Limb (tissue), 2 donors: ENCODE results near the gene DRICH1.
"Not testable (repeated sequence)": the region's sequence is repeated elsewhere in the genome, so short reads cannot be mapped to it uniquely, and the experiment has no call there.

Experiments used
- DNase-seq, 2 donors: peaks; one replicate each; pipeline ENCODE4 v3.0.0-alpha.2; 2016; ENCODE audit errors: extremely low spot score in 2 of 2

DRICH1 gene

DNA sequence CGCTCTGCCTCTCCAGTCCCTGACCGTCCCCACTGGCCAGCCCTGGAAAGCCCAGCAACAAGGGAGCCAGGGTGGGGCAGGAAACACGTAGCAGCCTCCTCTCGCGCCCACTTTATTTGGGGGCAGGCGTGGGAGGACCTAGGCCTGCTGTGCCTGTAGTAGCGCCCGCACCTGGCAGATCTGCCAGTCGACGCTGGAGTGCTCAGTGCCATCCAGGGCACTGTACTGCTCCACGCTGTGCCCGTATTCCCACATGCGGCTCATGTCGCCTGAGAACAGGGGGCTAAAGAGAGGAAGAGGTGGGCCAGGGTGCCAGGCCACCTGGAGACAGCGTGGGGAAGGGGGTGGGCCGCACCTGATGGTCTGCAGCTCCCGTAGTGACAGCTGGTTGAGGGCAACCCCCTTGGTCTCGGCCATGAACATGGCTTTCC is 17.0 kb upstream of the DRICH1 start:
- no peak for DNase-seq

DNA sequence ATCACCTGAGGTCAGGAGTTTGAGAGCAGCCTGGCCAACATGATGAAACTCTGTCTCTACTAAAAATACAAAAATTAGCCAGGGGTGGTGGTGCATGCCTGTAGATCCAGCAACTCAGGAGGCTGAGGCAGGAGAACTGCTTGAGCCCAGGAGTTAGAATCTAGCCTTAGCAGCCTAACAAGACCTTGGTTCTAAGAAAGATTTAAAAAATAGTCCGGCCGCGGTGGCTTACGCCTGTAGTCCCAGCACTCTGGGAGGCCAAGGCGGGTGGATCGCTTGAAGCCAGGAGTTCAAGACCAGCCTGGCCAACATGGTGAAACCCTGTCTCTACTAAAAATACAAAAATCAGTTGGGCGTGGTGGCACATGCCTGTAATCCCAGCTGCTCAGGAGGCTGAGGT is 14.4 kb upstream of the DRICH1 start:
- DNase-seq, result not testable (repeated sequence)

DNA sequence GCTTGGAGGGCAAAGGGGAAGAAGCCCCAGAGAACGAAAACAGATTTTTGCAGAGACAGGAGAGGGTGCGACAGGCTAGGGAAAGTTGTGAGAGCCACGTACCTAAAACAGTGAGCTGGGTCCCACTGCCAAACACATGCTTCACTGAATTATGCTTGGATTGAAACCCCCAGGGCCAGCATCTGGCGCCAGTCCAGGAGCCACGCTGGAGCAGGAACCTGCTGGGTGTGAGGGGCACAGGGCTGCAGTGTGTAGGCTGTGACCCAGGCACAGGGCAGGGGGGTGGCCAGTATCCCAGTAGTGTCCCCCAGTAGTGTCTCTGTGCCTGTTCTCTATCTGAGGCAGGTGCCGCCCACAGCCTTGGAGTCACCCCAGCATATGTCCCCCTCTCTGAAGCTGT is 8.1 kb upstream of the DRICH1 start:
- not testable (repeated sequence) for DNase-seq

DNA sequence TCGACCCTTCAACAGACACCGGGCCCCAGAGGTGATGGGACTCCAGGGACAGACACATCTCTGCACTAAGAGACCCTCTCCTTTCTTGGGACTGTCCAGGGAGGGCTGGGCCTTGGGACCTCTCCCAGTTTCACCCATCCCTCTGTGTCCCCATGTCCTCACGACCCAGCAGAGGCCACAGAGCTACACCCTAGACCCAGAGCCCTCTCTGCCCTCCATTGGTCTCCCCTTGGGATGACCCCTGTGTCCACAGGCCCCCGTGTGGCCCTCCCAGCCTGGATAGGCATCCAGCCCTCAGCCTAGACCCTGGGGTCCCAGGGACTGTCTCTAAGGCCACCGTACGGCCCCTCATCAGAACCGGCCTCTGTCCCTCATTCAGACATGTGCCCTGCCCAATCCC is 7.5 kb upstream of the DRICH1 start:
- no peak for DNase-seq

DNA sequence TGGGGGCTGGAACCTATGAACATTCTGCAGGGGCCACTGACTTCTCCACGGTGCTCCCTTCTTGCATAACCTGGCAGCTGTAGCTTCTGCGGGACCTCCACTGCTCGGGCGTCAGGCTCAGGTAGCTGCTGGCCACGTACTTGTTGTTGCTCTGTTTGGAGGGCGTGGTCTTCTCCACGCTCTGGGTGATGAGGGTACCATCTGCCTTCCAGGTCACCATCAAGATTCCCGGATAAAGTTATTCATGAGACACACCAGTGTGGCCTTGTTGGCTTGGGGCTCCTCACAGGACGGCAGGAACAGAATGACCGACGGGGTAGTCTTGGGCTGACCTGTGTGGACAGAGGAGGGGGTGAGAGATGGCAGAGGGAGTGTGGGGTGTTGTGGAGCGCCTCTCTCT is 6.5 kb upstream of the DRICH1 start:
- no peak for DNase-seq

DNA sequence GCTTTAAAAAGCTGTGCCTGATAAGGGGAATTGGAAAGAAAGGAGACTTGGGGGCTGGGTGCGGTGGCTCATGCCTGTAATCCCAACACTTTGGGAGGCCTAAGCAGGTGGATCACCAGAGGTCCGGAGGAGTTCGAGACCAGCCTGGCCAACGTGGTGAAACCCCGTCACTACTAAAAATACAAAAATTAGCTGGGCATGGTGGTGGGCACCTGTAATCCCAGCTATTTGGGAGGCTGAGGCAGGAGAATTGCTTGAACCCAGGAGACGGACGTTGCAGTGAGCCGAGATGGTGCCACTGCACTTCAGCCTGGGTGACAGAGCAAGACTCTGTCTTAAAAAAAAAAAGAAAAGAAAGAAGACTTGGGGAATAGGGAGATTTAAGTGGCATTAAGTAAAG is 3.2 kb upstream of the DRICH1 start:
- DNase-seq, result not testable (repeated sequence)

DNA sequence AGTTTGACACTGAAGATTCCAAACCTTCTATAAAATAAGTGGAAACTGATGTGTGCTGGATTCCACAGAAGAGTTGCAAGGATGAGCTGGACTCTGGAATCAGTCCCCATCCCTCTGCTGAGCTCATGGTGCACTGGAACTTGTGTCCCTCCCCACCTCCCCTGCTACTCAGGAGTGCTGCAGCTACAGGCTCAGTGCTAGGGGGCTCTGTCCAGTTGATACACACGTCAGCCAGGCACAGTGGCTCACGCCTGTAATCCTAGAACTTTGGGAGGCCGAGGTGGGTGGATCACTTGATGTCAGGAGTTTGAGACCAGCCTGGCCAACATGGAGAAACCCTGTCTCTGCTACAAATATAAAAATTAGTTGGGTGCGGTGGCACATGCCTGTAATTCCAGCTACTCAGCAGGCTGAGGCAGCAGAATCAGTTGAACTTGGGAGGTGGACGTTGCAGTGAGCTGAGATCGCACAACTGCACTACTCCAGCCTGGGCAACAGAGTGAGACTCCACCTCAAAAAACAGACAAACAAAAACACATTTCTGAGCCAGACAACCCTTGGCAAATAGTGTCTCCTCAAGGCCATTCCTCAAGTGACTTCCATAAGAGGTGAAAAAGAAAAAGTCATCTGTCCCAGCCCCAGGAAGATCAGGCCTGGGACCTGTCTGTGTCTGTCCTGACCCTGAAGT is 3.9 kb downstream of the DRICH1 start:
- DNase-seq, result not testable (repeated sequence)

DNA sequence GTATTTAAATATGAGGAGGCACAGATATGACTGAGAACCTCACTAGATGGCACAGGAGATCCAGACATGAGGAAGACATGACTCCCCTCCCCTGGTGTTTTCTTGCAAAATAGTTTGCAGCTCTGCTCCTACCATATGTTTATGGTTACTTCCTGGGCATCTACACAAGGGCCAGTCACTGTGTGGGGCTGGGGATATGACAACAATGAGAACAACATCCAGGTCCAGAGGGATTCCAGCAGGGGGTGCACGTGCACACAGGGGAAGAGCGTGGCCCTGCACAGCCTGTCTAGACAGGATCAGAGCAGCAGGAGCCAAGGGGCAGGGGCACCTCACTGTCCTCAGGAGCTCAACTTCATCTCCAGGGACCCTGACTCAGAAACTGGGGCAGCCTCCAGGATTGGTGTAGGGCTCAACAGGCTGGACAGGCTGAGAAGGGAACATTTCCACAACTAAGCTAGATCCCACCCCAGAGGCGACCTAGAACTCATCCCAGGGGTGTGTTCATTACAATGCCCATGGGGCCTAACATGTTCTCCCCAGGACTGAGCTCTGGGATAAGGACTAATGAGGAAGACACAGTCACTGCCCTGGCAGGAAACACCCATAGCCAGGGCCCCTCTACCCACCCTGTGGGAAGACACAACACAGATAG is 4.6 kb downstream of the DRICH1 start:
- DNase-seq, result not testable (repeated sequence)

DNA sequence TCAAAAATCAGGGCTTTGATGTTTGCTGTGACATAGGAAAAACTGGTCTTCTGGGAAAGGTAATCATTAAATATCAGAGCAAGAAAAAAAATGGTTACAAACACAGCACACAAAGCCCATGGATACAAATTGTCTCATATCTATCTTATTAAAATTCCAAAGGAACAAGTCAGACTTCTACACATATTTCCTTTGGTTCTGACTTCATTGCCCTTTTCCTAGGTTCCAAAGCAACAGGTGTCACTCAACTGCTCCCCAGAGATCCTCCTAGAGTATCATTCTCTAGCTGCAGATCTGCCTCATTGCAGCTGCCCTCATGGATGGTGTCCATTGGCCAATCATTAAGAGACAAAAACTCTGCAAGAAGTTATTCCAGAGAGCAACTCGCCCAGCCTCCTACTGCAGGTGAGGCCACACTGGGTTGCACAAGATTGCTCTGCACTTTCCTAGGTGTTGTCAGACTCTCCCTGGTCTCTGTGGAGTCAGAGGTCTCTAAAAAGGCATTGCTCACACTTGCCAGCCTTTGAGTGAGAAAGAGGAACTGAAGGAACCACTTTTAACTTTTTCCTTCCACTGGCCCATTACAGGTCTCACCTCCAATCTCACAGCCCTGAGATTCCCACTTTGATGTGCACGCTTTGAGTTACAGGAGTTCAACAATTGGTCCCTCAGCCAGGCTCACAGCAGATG is 5.7 kb downstream of the DRICH1 start:
- DNase-seq, result no peak

DNA sequence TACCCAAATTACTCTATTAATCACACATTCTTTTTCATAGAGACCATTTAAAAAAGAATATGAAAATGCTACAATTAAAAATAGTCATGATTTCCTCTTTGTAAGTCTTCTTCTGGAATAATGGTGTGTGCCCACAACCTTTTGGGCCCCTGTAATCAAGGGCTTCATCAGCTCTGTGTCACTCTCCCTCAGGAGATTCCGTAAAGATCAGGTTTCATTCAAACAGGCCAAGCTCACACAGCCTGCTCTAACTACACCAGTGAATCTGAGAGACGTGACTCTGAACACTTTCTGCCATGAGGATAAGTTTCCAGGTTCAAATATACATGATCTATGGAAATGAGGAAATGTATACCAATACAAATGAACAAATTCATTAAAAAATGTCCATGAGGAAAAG is 9.5 kb downstream of the DRICH1 start:
- no peak for DNase-seq

DNA sequence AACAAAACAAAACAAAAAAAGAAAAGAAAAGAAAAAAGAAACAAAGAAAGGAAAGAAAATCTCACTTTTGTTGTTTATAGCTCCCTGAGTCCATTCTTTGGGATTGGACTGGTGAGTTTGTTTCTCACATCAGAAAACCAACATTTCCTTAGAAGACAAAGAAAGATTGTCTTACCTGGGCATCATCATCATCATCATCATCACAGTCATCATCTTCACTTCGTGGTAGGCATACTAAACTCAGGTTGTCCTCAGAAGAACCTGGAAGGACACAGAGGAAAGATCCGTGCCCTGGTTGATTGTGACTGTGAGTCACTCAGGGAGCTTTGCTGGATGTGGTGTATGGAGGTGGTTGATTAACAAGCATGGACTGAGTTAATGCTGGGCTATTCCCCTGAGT is 10.2 kb downstream of the DRICH1 start:
- DNase-seq, result not testable (repeated sequence)

DNA sequence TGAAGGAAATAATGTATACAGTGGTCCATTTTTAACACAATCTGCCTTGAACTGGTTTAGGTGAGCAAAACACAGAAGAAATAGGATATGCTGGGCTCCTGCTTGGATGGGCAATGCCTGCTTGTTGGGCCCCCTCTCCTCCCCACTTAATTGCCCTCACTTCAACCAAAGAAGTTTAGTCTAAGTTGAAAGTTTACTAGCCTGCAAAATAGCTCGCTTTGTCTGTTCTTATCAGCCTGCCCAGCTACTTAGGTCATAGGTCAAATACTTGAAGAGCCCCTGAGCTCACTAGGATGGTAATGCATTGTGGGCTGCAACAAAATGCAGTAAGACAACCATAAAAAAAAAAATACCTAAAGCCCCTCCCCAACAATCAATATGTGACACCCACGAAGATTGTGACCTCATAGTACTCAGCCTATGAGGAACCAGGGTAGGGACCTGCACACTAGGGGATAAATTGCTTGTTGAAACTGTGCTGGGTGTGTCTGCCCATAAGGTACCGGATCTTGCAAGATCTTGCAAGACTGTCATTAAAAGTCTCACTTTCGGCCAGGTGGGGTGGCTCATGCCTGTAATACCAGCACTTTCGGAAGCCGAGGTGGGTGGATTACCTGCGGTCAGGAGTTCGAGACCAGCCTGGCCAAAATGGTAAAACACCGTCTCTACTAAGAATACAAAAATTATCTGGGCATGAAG is 10.9 kb downstream of the DRICH1 start:
- no peak for DNase-seq

DNA sequence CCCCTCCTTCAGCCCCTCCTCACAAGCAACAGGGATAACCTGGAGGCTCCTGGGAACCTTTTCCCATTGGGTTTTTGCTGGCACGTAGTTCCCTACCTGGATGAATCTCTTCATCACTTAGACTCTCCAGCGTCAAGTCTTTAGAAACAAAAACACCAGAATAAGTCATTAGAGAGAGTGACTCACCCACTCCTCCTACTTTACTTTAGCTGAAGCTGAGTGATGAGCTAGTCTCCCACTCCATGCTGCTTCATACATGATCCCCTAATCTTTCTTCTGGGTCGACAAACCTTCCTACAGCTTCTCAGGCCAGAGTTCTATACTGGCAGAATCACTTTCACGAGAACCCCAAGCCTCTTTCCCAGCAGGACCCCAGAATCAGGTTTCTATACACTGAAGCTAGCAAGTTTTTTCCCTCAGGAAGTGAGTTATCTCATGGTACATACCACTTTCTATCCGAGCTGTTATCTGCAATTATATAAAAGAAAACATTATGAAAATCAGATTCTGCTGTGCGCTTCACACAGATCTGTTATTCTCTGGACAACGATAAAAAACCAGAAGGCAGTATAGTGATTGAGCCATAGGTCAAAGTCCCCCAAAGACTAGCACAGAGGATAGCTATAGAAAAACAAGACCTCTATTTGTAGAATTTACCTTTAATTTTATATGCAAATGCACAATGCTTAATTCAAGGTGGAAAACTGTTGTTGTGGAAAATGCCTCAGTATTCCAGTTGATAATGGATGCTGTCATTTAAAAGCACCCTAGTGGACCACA is 18.7 kb downstream of the DRICH1 start:
- DNase-seq, result no peak

DNA sequence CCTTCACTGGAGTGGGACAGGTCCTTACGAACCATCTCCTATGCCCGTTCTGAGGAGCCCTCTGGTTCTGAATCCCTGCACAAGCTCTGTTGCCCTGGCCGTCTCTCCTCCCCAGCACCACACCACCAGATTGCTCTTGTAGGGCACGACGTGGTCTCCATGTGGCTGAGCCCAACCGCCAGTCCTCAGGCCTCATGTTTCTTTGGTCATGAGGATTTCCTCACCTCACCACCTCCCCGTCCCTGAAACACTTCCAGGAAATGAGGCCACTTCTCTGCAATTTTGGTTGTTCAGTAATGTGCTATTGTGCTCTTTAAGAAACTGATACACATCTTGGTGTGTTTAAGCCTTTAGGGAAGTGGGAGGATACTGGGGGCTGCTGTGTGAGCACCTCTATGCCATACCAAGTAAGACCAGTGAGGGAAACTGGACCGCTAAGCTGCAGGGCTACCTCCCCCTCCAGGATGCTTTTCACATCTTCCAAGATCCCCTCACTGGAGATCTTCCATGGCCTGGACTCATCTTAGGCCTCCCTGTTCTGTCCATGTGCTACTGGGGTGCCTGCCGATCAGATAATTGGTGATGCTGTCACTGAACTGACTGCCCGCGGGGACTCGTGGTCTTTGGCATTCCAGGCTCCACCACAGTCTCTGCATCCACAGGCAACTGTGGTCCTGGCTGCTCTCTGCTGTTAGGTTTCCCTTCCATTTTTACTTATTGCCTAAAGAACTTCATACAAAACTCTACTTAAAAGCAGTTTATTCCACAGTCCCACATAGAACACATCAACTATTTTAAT is 21.9 kb downstream of the DRICH1 start:
- DNase-seq, result no peak

DNA sequence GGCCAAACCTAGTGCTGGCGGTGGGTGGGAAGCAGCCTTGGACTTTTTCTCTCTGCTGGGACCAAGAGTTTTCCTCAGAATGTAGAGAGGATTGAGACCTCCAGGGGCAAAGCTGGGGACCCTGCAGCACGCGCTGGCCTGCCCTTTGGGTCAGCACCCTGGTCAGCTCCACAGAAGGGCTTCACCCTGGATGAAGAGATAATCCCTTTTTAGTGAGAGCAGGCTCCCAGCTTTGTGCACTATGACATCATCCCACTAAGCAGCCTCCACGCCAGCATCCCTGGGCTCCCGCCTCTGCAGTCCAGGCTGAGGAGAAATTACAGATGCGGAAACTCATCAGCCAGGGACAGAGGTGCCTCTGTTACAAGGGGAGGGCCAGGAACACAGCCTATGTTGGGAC is 23.5 kb downstream of the DRICH1 start:
- DNase-seq, result peak in 1 of 2 donors; percentile 15

DNA sequence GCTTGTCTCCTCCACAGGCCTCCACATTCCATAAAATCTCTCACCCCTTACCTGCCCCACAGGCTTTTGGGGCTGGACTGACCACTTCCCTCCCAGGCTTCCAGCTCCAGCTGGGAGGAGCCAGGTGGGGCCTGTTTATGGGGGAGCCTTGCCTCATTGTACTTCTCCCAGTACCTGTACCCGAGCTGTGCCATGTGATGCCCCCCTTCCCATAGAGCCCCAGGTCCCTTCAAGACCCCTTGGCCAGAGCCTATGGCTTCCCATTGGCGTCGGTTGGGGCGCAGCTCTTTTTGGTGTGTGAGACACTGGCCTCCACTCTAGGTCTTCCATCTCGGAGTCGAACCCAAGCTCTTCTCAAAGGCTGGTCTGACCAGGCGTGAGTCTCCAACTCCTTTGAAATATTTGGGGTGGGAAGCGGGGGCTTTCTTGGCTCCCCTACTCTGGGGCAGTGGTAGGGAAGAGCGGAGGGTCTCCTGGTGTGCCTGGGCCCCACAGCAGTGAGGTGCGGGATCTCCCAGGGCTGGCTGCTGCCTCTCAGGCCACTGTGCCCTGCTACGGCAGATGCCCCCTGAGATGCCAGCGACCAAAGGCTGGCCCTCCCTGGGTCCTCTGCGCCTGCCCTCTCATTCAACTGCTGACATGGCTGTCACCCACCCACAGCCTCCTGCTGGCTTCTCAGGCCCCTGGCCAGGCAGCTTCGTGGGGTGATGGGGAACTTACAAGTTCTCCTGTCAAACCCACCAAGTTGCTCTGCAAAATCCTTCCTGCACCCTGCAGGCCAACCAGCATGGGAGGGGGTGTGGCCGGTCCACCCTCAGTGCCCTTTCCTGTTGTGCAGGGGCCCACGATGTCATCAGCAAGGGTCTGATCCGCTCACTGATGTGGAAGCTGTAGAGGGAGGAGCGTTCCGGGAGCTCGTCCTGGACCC is 25.7 kb downstream of the DRICH1 start:
- DNase-seq, result no peak

DNA sequence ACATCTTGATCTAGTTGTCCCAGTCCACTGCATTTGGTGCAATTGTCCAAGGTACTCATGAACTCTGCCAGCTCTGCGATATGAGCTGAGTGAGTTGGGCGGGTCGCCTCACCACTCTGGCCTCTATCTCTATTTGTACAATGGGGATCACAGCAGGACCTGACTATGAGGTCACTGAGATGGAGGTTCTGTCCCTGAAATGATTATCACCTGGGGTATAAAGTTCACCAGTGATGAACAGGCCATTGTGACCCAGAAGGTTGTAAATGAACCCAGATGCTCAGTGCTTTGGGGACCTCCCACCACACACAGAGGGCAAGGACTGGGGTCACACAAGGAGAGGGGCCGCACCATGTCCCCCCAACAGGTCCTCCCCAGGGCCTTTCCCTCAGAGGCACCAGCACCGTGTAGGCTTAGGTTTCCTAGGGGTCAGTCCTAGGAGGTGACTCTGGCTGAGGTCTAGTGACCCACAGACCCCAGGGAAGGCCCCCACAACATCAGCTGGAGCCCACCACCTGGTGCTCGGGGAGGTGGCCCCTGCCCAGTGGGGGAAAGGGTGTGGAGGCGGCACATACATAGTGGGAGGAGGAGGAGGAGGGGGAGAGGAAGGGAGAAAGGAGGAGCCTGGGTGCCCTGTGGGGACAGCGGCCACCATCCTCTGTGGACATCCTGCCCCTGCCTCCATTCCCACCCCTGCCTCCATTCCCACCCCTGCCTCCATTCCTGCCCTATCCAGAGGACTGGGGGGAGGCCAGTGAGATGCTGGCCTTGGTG is 27.0 kb downstream of the DRICH1 start:
- DNase-seq, result no peak

DNA sequence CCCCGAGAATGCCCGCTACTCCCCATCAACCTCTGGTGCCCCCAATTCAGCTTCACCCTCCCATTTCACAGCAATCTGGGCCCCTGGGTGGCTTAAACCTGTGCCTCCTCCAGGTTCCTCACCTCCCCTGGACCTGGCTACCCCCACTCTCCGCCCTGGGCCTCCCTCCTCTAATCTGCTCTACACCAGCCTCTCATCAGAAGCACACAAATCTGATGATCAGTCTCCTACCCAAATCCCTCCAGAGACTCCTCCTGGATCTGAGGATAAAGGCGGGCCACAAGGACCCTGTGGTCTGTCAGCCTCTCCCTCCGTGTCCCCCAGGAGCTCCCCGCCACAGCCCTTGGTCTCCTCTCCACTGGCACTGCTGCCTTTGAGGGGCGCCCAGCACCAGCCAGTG is 28.9 kb downstream of the DRICH1 start:
- no peak for DNase-seq
